Astrocyte of the spinal cord (primary cell): Measurements from ENCODE around the gene OTOG.

ENCODE experiments used
- DNase-seq: peaks from one replicate; pipeline ENCODE4 v3.0.0; 2011; ENCODE audit warnings: low read depth, low spot score
- H3K4me3 ChIP-seq: 2 replicates; pipeline ENCODE4 v1.5.1; 2011; ENCODE audit warnings: low read depth, mild to moderate bottlenecking, low read length, moderate library complexity
- CTCF ChIP-seq: IDR thresholded peaks from 2 replicates; pipeline ENCODE4 v1.5.1; 2012; ENCODE audit warnings: low read depth, mild to moderate bottlenecking, low read length, inconsistent platforms
- in situ Hi-C: cut with HindIII; loops from 2 replicates; pipeline ENCODE4 v1.10.0; 2017; ENCODE audit warnings: low sequenced_read_pairs

OTOG gene

GRCh38 chr11:17575431-17576425 is 28.7 kb downstream of the OTOG start:
- no peak for DNase-seq
- no peak overlapping the region for H3K4me3 ChIP-seq
- TF ChIP-seq CTCF = no peak
- in situ Hi-C loops = no loop called here

- TF ChIP-seq CTCF = no peak
- H3K4me3 ChIP-seq = no peak overlapping the region
- in situ Hi-C loops = no loop called here
- no peak for DNase-seq
Measured at GRCh38 chr11:17578296-17578695, 31.2 kb downstream of the OTOG start.

GRCh38 chr11:17578958-17579357 is 31.9 kb downstream of the OTOG start:
- DNase-seq = no peak
- in situ Hi-C loops = no loop called here
- no peak overlapping the region for H3K4me3 ChIP-seq
- TF ChIP-seq CTCF = no peak

GRCh38 chr11:17579451-17579850 is 32.4 kb downstream of the OTOG start:
- no peak overlapping the region for H3K4me3 ChIP-seq
- in situ Hi-C loops = no loop called here
- no peak for DNase-seq
- no peak for TF ChIP-seq CTCF

- no peak for TF ChIP-seq CTCF
- in situ Hi-C loops = no loop called here
- DNase-seq = no peak
- H3K4me3 ChIP-seq = no peak overlapping the region
Measured at GRCh38 chr11:17580271-17580670, 33.2 kb downstream of the OTOG start.

GRCh38 chr11:17581036-17581731 is 34.1 kb downstream of the OTOG start:
- no peak for DNase-seq
- no peak overlapping the region for H3K4me3 ChIP-seq
- in situ Hi-C loops = no loop called here
- no peak for TF ChIP-seq CTCF
